Stimulated activated CD8-positive, alpha-beta memory T cell treated with anti-CD3 and anti-CD28 coated beads, Interleukin-7, amount 100 ng/mL, for 1 hour (primary cell): ENCODE measurements around the gene TRAK2.
"Not testable (repeated sequence)": the region's sequence is repeated elsewhere in the genome, so short reads cannot be mapped to it uniquely, and the experiment has no call there.

Experiments used
- DNase-seq, 2 donors: peaks; one replicate each; pipeline ENCODE4 v3.0.0-alpha.2; 2020; ENCODE audit warnings: low read depth in 2 of 2

Gene TRAK2

DNA sequence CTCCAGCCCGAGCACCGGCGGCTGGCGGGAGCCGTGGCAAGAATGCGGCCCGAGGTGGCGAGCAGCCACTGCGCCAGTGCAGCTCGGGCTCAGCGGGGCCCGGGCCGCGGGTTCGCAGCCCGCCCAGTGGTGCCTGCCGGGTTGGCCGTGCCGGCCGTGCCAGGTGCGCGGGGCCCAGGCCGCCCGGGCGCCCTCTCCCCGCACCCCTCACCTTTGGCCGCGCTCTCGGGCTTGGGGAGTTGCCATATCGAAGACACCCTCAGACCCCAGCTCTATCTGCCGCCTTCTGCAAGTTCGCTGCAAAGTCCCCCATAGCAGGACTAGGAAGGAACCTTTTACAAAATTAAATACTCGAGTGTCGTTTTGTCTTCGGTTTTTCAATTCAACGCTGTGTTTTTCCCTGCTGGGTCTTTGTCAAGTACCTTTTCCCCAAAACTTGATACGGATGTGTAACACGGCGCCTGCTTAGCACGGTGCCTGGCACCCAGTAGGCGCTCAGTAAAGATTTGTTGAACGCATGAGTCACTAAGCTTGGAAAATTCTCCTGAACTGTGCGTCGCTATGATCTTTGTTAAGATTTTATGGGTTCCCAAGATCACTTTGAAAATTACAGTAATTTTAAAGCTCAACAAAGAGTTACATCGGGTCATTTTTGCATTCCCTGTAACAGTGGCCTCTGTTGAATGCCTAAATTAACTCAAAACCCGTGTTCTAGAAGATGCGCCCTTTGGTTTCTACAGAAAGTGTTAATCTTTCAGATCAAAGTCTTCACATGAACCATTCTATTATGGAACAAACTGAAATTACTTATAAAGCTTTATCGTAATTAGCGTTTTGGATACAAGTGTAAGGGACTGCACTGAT is 1.0 kb upstream of the TRAK2 start:
- DNase-seq = peak in 1 of 2 donors; percentile 12

DNA sequence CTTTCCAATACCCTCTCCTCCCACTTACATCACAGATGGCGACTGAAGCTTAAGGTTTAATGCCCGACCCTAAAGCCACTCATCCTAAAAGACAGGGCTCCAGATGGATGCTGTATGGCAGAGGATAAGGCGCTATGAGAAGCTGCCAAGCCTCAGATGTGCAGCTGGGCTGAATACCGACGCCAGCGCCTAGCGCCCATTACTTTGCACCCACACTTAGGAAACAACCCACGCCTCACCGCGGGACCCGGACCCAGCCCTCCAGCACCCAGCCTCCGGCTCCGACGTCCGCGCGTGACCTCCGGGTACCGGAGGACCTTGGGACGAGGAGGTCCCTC is 335 bp downstream of the TRAK2 start:
- peak in 1 of 2 donors; percentile 5 for DNase-seq

DNA sequence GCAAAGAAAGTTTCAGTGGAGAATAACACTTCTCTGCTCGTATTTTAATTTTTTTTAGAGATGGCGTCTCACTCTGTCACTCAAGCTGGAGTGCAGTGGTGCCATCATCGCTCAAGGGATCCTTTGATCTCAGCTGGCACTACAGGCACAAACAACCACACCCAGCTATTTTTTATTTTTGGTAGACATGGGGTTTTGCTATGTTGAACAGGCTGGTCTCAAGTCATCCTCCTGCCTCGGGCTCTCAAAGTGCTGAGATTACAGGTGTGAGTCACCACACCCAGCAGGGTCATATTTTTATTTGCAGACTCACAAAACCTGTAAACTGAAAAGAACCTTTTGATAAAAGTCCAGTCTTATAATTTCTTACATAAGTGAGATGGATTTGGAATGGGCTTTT is 2.6 kb downstream of the TRAK2 start:
- no peak for DNase-seq

DNA sequence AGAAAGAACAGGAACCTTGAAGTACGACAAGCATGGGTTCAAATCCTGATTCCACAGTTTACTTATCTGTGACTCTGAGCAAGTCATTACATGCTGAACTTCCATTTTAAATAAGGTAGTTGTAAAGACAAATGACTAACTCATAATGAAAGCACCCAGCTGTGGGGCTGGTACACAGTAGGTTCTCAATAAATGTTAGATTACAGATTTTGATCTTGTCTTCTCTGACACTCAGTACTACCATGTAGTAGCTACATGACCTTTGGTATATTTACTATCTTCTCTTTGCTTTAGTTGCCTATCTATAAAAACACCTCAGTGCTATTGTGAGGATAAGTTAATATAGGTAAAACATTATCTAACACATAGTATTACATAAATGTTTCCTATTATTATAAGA is 3.2 kb downstream of the TRAK2 start:
- no peak for DNase-seq

GRCh38 chr2:201447086-201447485 is 4.2 kb downstream of the TRAK2 start:
- DNase-seq = no peak

- DNase-seq = no peak
These were observed 6.4 kb downstream of the TRAK2 start for GRCh38 chr2:201444746-201445465.

DNA sequence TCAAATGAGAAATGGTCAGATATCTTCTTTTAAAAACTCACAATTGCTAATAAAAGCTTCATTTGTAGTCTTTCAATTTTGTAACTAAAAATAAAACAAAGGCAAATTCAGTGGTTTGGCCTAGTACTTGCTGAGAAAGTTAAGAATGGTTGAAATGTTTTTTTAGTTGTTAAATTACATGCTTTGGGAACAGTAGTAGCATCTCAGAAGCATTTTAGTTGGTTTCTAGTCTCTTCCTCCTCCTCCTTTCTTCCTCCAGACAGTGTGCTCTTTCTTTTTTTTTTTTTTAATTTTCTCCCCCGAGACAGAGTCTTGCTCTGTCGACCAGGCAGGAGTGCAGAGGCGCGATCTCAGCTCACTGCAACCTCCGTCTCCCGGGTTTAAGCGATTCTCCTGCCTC is 9.8 kb downstream of the TRAK2 start:
- DNase-seq = no peak

GRCh38 chr2:201440182-201440581 is 11.1 kb downstream of the TRAK2 start:
- DNase-seq = no peak

DNA sequence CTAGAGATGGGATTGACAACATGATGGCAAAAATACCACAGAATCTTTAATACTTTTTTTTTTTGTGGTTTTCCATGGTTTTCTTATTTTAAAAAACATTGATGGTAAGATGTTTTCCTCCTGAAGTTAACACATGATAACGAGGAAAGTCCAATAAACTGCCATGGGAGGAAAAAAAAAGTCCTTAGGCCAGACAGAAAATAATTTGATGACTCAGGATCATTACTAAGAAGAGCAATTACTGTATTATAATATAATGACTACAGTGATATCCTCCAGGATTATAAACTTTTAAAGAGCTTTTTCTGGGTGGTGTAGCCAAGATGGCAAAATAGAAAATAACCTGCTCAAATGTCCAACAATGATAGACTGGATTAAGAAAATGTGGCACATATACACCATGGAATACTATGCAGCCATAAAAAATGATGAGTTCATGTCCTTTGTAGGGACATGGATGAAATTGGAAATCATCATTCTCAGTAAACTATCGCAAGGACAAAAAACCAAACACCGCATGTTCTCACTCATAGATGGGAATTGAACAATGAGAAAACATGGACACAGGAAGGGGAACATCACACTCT is 11.8 kb downstream of the TRAK2 start:
- not testable (repeated sequence) for DNase-seq

DNA sequence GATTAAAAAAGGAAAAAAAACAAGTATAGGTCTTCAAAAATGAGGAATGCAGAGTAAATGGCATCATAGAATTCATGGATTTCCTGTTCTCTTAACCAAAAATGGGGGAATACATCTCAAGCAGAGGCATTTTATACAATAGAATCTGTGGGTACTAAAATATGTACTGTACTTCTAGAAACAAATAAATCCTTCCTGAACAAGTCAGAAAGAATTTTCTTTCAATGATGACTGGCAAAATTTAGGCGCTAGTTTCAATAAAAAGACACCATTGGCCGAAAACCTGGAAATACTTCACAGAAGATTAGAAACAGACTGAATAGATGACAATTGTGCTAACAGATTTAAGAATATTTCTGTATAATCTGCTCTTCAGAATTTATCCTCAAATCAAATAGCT is 15.1 kb downstream of the TRAK2 start:
- no peak for DNase-seq

- DNase-seq = no peak
These were observed 17.8 kb downstream of the TRAK2 start for GRCh38 chr2:201433394-201433995.

DNA sequence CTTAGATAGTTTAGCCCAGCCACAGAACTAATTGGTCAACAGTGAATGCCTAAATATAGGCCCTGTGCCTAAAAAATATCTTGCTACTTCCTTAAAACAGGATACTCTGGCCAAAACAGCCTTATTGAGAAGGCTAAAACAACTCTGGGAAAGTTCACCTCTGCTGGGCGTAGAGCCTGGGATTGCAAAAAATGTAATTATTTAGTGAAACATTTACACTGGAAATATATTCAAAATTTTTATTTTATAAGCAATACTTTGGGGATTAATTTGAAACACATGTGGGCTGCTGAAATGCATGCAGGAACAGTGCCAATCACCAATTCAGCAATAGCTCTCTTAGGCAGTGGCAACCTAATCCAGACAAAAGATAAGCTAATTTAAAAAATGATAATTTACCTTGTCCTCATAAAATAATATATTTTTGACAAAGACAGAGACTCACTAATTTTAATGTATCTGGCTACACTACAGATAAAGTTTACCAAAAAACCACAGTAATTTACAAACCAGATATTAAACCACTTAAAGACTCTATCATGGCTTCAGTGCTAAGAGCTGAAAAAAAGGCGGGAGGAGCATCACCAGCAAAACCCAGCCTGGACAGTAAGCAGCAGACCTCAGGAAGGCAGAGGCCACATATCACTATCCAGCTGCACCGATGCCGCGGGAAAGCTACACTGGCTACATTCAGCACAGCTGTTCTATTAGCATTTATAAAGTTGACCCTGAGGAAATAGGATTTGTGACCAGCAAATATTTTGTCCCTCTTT is 18.5 kb downstream of the TRAK2 start:
- no peak for DNase-seq

DNA sequence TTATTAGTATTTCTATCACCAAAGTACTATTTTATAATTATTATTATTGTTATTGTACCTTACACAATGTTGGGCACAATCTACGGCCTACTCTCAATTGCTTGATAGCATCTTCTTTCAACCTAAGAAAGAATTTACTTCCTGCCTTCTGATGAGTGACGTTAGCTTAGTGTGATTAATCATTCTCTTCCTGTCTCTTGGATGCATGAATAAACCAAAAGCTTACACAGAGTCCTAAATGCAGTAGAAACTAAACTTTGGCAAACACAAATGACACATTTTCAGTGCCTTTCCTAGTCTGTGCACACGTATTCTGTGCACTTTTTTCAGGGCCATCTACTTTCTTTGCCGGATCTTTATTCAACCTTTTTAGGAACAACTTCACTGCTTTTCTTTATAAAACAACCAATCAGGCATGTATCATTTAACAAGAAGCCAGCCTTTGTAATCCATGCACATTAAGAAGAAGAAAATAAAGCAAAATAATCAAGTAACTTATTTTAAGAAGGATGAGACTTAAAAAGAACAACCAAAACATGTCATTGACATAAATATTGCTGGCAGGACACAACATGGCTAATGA is 19.1 kb downstream of the TRAK2 start:
- DNase-seq = no peak

DNA sequence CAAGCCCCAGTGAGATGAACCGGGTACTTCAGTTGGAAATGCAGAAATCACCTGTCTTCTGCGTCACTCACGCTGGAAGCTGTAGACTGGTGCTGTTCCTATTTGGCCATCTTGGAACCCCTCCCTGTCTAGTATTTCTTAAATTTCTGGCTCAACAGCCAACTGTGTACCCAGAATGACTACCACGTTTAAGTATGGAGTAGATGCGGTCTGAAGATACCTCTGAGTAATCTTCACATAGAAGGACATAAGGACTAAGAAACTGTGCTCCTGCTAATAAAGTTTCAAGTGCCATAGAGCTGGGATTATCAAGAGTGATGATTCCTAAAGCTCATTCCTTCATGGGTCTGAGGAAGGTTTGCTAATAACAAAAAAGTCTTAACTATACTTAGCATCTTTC is 20.4 kb downstream of the TRAK2 start:
- no peak for DNase-seq

- not testable (repeated sequence) for DNase-seq
These were observed 20.9 kb downstream of the TRAK2 start for GRCh38 chr2:201430322-201430721.

DNA sequence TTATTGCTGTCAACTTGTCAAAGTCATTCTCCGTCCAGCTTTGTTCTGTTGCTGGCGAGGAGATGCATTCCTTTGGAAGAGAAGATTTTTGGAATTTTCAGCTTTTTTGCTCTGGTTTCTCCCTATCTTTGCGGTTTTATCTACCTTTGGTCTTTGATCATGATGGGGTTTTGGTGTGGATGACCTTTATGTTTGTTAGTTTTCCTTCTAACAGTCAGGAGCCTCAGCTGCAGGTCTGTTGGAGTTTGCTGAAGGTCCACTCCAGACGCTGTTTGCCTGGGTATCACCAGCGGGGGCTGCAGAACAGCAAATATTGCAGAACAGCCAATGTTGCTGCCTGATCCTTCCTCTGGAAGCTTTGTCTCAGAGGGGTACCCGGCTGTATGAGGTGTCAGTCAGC is 21.4 kb downstream of the TRAK2 start:
- DNase-seq = not testable (repeated sequence)

GRCh38 chr2:201428366-201428765 is 22.9 kb downstream of the TRAK2 start:
- DNase-seq = not testable (repeated sequence)

DNA sequence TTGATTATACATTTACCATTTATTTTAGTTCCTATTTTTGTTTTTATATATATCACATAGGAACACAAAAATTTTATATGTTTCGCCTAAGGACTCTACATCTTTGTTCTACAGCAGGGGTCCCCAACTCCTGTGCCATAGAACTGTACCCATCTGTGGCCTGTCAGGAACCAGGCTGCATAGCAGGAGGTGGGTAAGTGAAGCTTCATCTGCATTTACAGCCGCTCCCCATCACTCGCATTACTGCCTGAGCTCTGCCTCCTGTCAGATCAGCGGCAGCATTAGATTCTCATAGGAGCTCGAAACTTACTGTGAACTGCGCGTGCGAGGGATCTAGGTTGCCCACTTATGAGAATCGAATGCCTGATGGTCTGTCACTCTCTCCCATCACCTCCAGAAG is 25.3 kb downstream of the TRAK2 start:
- no peak for DNase-seq

GRCh38 chr2:201420442-201421113 is 30.7 kb downstream of the TRAK2 start:
- DNase-seq = no peak

DNA sequence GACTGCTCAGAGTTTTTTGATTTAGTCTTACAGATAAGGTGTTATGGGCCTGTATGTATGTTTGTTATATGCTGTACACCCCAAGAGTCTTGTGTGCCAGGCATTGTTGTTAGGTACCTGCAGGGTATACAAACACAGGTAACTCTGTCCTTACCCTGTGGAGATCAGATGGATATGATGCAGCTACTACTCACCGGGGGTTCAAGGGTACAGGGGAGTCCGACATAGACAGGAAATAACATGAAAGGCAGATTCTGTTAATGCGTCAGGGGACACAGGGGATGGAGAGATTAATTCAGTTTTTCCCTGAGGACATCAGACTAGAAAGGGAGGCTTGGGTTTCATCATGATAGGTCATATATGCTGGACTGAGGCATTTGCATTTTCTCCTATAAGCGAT is 31.3 kb downstream of the TRAK2 start:
- DNase-seq = no peak
